GM12878 (cell line): Measurements from ENCODE around the gene ATXN1. TPM values are rescaled to one million over a fixed set of nuclear protein-coding genes. Genes with fewer than 3 reads are reported as not detected.

Experiments used
- ATAC-seq: fragments of 200-7000 bp; cut with Tn5 transposase; 3 replicates; pipeline ENCODE4 v1.9.1; 2020; ENCODE audit warnings: mild to moderate bottlenecking, moderate library complexity
- BruUV-seq: library from RNA; stranded (reverse); fragments of 400-500 nt; replicated peaks from 2 replicates; lab custom pipeline; 2021; lab: Mats Ljungman, UMichigan
- CTCF ChIA-PET: fragments of 300-600 bp; sonication (Branson Sonifier 250); formaldehyde crosslinking; extraction: SDS; loops from one replicate; lab custom pipeline; 2021; ENCODE audit warnings: inconsistent platforms; lab: Yijun Ruan, JAX
- POLR2A ChIA-PET: fragments of 350-600 bp; formaldehyde crosslinking; extraction: SDS; loops from one replicate; lab custom pipeline; 2021; ENCODE audit warnings: inconsistent platforms; lab: Charles Lee
- RAD21 ChIA-PET: fragments of 300-600 bp; sonication (Branson Sonifier 250); formaldehyde crosslinking; loops from one replicate; lab custom pipeline; 2023; ENCODE audit warnings: antibody characterized with exemption; ENCODE audit not compliant: unreplicated experiment; lab: Charles Lee
- SMC1A ChIA-PET: fragments of 300-600 bp; sonication (Branson Sonifier 250); formaldehyde crosslinking; loops from one replicate; lab custom pipeline; 2023; ENCODE audit not compliant: unreplicated experiment, uncharacterized antibody; lab: Charles Lee
- DNase-seq: peaks from one replicate; pipeline ENCODE4 v3.0.0-alpha.2; 2011; ENCODE audit warnings: low read depth, low spot score
- FAIRE-seq: peaks from 3 replicates; lab custom pipeline; 2011; peaks lifted over from hg19 to GRCh38; lab: Jason Lieb, UNC
- H2AFZ ChIP-seq: 2 replicates; pipeline ENCODE4 v1.6.0; 2011; ENCODE audit warnings: low read depth, low read length, control low read depth; ENCODE audit not compliant: control insufficient read depth
- H3K27ac ChIP-seq: 2 replicates; pipeline ENCODE4 v1.5.1; 2011; ENCODE audit warnings: control low read depth; ENCODE audit not compliant: control insufficient read depth, insufficient read depth
- H3K27me3 ChIP-seq, 2 experiments: replicated peaks in 1 of 2; 2 replicates each; pipeline versions ENCODE4 v1.6.0 to v1.6.1; 2011; ENCODE audit warnings: low read length in 1 of 2; ENCODE audit not compliant: control insufficient read depth in 2 of 2, insufficient read depth in 2 of 2
- H3K36me3 ChIP-seq, 2 experiments: 2 replicates each; pipeline ENCODE4 v1.5.1; 2011; ENCODE audit warnings: low read length in 1 of 2; ENCODE audit not compliant: control insufficient read depth in 2 of 2, insufficient read depth in 2 of 2
- H3K4me1 ChIP-seq: 2 replicates; pipeline ENCODE4 v1.6.1; 2011; ENCODE audit warnings: mild to moderate bottlenecking, low read length, moderate library complexity, mixed read lengths; ENCODE audit not compliant: control insufficient read depth, insufficient read depth
- H3K4me2 ChIP-seq: 2 replicates; pipeline ENCODE4 v1.6.0; 2011; ENCODE audit warnings: control low read depth; ENCODE audit not compliant: control insufficient read depth, insufficient read depth
- H3K4me3 ChIP-seq: fragments of 200-600 bp; sonication (generic); 2 replicates; pipeline ENCODE4 v1.5.1; 2016
- H3K79me2 ChIP-seq: 2 replicates; pipeline ENCODE4 v1.6.0; 2011; ENCODE audit warnings: low read length; ENCODE audit not compliant: control insufficient read depth, insufficient read depth
- H3K9ac ChIP-seq: 2 replicates; pipeline ENCODE4 v1.8.0; 2011; ENCODE audit warnings: low read length, control low read depth, mixed read lengths; ENCODE audit not compliant: control insufficient read depth, insufficient read depth
- H3K9me3 ChIP-seq: replicated peaks from 3 replicates; pipeline ENCODE4 v1.5.1; 2011; ENCODE audit warnings: mild to moderate bottlenecking, low read length; ENCODE audit not compliant: control insufficient read depth, insufficient read depth
- H4K20me1 ChIP-seq: 2 replicates; pipeline ENCODE4 v1.6.0; 2011; ENCODE audit not compliant: control insufficient read depth, insufficient read depth
- ASH2L ChIP-seq: fragments of 300-600, 200-600 bp; sonication (generic); IDR thresholded peaks from 2 replicates; pipeline ENCODE4 v1.6.1; 2017; ENCODE audit warnings: low read depth, mild to moderate bottlenecking, borderline replicate concordance
- CBFB ChIP-seq: IDR thresholded peaks from 2 replicates; pipeline ENCODE4 v1.6.1; 2016; ENCODE audit warnings: antibody characterized with exemption, low read depth
- ELK1 ChIP-seq: IDR thresholded peaks from 2 replicates; pipeline ENCODE4 v1.6.1; 2012; ENCODE audit warnings: low read depth, low read length, improper control_type of control experiment
- EP300 ChIP-seq, 2 experiments: fragments of 150-350 bp in 1 of 2; IDR thresholded peaks; 2 replicates each; pipeline ENCODE4 v1.6.1; 2011 to 2012; ENCODE audit warnings: low read depth in 2 of 2, low read length in 2 of 2, borderline replicate concordance in 1 of 2, improper control_type of control experiment in 1 of 2, inconsistent platforms in 1 of 2; ENCODE audit not compliant: control insufficient read depth in 1 of 2
- GATAD2B ChIP-seq: fragments of 450-650 bp; conservative IDR thresholded peaks from 2 replicates; pipeline ENCODE4 v1.6.1; 2017; ENCODE audit warnings: low read depth, mild to moderate bottlenecking, moderate library complexity
- IRF3 ChIP-seq: fragments of 450-650 bp; IDR thresholded peaks from 2 replicates; pipeline ENCODE4 v1.6.1; 2014; ENCODE audit warnings: mild to moderate bottlenecking
- JUND ChIP-seq: IDR thresholded peaks from 2 replicates; pipeline ENCODE4 v1.6.1; 2012; ENCODE audit warnings: low read depth, mild to moderate bottlenecking, low read length, improper control_type of control experiment, moderate library complexity
- MEF2A ChIP-seq: IDR thresholded peaks from 2 replicates; pipeline ENCODE4 v1.6.1; 2011; ENCODE audit warnings: low read depth, mild to moderate bottlenecking, low read length, moderate library complexity; ENCODE audit not compliant: insufficient read depth
- MTA3 ChIP-seq: IDR thresholded peaks from 2 replicates; pipeline ENCODE4 v1.6.1; 2012; ENCODE audit warnings: low read length, inconsistent platforms, borderline replicate concordance
- MXI1 ChIP-seq: fragments of 150-350 bp; IDR thresholded peaks from 2 replicates; pipeline ENCODE4 v1.6.1; 2011; ENCODE audit warnings: low read depth, mild to moderate bottlenecking, inconsistent platforms, low read length, improper control_type of control experiment
- NFYA ChIP-seq: IDR thresholded peaks from 2 replicates; pipeline ENCODE4 v1.6.1; 2011; ENCODE audit warnings: low read depth, mild to moderate bottlenecking, low read length, improper control_type of control experiment, borderline replicate concordance
- NFYB ChIP-seq: IDR thresholded peaks from 2 replicates; pipeline ENCODE4 v1.6.1; 2011; ENCODE audit warnings: low read depth, mild to moderate bottlenecking, low read length, improper control_type of control experiment, moderate library complexity; ENCODE audit not compliant: insufficient read depth
- PKNOX1 ChIP-seq: fragments of 450-650 bp; IDR thresholded peaks from 2 replicates; pipeline ENCODE4 v1.6.1; 2016; ENCODE audit warnings: mild to moderate bottlenecking
- SMAD5 ChIP-seq: IDR thresholded peaks from 2 replicates; pipeline ENCODE4 v1.6.1; 2016; ENCODE audit warnings: antibody characterized with exemption, low read depth
- ZNF274 ChIP-seq: IDR thresholded peaks from one replicate; pipeline ENCODE4 v1.8.0; 2011; ENCODE audit not compliant: insufficient read length, insufficient read depth
- WGBS: methylation state at CpG from one replicate; pipeline ENCODE4 v1.1.6; 2016; ENCODE audit warnings: low lambda C conversion rate; ENCODE audit not compliant: insufficient replicate concordance, insufficient coverage; ENCODE audit errors: missing lambda C conversion rate; 5-methylcytosine and 5-hydroxymethylcytosine counted together
- in situ Hi-C: fragments of 300-500 bp; cut with MboI; formaldehyde crosslinking; loops from 9 replicates; pipeline ENCODE4 v1.14.3; 2018; ENCODE audit warnings: mixed read lengths
- intact Hi-C: fragments of 100-400 bp; cut with micrococcal nuclease; formaldehyde crosslinking; loops from one replicate; pipeline ENCODE4 v1.14.2; 2022; ENCODE audit not compliant: unreplicated experiment
- polyA plus RNA-seq, 11 experiments: library from polyadenylated mRNA; depleted of rRNA in 4 of 11; unstranded in 6 of 11; stranded (reverse) in 5 of 11; fragments of >200 nt; fragmentation: Nextera tagmentation in 4 of 11; fragmentation: Illumina TruSeq in 1 of 11; extraction: Ambion mirVana in 4 of 11; extraction: Trizol in 1 of 11; gene quantifications; 1 replicate in 1 of 11; 2 replicates in 10 of 11; pipeline versions ENCODE4 v1.2.1 to v1.2.3, GENCODE V29; 2011 to 2016; ENCODE audit warnings: inconsistent platforms in 2 of 11, missing spikeins in 2 of 11, low read depth in 1 of 11
- total RNA-seq, 4 experiments: library from RNA; depleted of rRNA in 3 of 4; stranded (reverse); fragments of >200 nt in 3 of 4; fragmentation: Illumina TruSeq in 1 of 4; extraction: Trizol in 1 of 4; gene quantifications; 2 replicates each; pipeline versions ENCODE4 v1.2.1 to v1.2.3, GENCODE V29; 2013 to 2021

The ATXN1 gene
- total and polyA plus RNA-seq, 10 of the 15 experiments (the other 5 are each of a cell fraction or from before 2014, with no cell fraction given): 12.2 to 51.2 (median 20.5) TPM

GRCh38 chr6:16480763-16481560, 280.3 kb downstream of the ATXN1 start:
- Histone ChIP-seq H4K20me1 (no peaks in the 10 kb centered on the region), H3K9ac (peak overlapping the region; percentile 36; the same call in 1 of the 2 replicates), H3K36me3 (peaks cover 2 to 7% of the 10 kb centered on the region in 2 experiments; a peak in 3 of 4 replicates)
- intact Hi-C loops (no loop called here), in situ Hi-C loops (no loop called here)
- SMC1A ChIA-PET: interaction anchor here (0.6 to 19.6 kb wide), 13 partner anchors 9 to 282 kb away, joined by 3 to 388 read pairs (median 15); no protein-coding TSS in a partner anchor
- BruUV-seq: TSS peak; percentile 43
- TF ChIP-seq NFYB (no peak), ASH2L (no peak), ZNF274 (no peak), PKNOX1 (peak; percentile 70), IRF3 (0 out of 2 replicates have a peak, but pooled peaks have one; percentile 10), ELK1 (no peak), MXI1 (no peak), MTA3 (0 out of 2 replicates have a peak, but pooled peaks have one; percentile 20), CBFB (no peak), SMAD5 (peak; percentile 8; the same call in 1 of the 2 replicates), JUND (no peak), GATAD2B (no peak), EP300 (IDR thresholded peaks at IDR 0.05; ENCODE audit: borderline replicate concordance in 1 of 2, control insufficient read depth in 1 of 2, low read depth in 2 of 2, low read length in 2 of 2) (0 out of 4 replicates have a peak, but pooled peaks of 1 of the 2 experiments have one; percentile 43), MEF2A (no peak), NFYA (no peak)
- TF ChIP-seq, all 136 proteins: peak for 5
- Histone ChIP-seq H2AFZ (no peak overlapping the region), H3K79me2 (peaks cover 38% of the 10 kb centered on the region), H3K4me1 (peaks cover 65% of the 10 kb centered on the region), H3K4me2 (peak overlapping the region; percentile 83), H3K4me3 (0 out of 2 replicates have a peak overlapping the region, but pooled peaks have one; percentile 19), H3K27ac (peak overlapping the region; percentile 83), H3K9me3 (peaks cover 5% of the 10 kb centered on the region; the same call in 2 of the 3 replicates), H3K27me3 (no peaks in the 10 kb centered on the region)
- whole genome bisulfite sequencing: 33% methylated on average over 4 of the region's 4 CpGs
- CTCF ChIA-PET: interaction anchor here (0.7 to 2.2 kb wide), 16 partner anchors 8 to 282 kb away, joined by 3 to 12 read pairs (median 4); no protein-coding TSS in a partner anchor
- POLR2A ChIA-PET: interaction anchor here (0.6 to 13.5 kb wide), 12 partner anchors 9 to 1675 kb away, joined by 3 to 256 read pairs (median 6); no protein-coding TSS in a partner anchor
- ATAC-seq (peak; percentile 3), DNase-seq (no peak), FAIRE-seq (no peak)
- RAD21 ChIA-PET: interaction anchor here (0.7 to 14.4 kb wide), 21 partner anchors 10 to 282 kb away, joined by 3 to 215 read pairs (median 5); partner anchors contain the start of gene ATXN1
